GM21515 (cell line): ENCODE results near the gene LRRC3.
"Not testable (repeated sequence)": the region's sequence is repeated elsewhere in the genome, so short reads cannot be mapped to it uniquely, and the experiment has no call there.

Experiments
- ATAC-seq: cut with Tn5 transposase; IDR thresholded peaks from one replicate; pipeline ENCODE4 v1.9.1; 2021; ENCODE audit not compliant: unreplicated experiment

The LRRC3 gene

GRCh38 chr21:44454747-44455523 lies at the start of gene LRRC3:
Gene LRRC3 (plus strand): TSS chr21:44455510. CDS start chr21:44456645, 1,135 bp downstream.
- ATAC-seq: no peak

DNA sequence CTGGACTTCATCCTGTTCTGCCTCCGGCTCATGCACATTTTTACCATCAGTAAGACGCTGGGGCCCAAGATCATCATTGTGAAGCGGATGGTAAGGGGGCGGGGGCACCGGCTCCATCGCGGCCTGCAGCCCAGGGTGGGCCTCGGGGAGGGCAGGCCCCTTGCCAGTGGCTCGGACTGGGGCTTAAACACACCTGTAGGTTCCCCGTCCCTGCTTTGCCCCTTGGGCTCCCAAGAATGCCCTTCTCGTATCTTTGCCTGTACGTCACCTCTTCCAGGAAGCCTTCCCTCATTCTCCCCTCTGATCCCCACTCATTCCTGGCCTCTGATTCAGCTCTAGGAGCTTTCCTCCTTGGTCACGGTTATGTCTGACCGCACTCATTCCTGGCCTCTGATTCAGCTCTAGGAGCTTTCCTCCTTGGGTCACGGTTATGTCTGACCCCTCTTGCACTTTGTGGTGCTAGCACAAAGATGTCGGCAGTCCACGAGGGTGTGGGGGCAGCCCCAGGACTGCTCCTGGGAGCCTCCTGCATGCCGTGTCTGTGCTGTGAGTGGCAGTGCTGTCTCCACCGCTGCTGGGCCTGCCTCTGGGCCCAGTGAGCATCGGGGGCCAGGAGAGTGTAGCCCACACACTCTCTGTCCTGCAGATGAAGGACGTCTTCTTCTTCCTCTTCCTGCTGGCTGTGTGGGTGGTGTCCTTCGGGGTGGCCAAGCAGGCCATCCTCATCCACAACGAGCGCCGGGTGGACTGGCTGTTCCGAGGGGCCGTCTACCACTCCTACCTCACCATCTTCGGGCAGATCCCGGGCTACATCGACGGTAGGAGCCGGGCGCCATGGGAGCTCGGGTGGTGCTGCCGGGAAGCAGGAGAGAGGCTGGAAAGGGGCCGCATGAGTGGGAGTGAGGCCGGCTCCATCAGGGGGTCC lies 49.1 kb upstream of the LRRC3 start:
- ATAC-seq: no peak

DNA sequence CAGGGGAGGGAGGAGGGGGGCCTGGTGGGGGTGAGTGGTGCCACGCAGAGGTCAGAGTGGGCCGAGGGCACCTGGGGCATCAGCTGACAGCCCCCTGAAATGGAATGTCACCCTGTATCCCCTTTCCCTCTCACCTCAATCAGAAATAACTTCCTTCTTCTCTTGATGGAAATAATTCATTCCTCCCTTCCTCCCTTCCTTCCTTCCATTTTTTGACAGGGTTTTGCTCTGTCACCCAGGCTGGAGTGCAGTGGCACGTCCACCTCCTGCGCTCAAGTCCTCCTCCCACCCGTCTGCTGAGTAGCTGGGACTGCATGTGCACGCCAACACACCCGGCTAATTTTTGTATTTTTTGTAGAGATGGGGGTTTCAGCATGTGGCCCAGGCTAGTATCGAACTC lies 48.4 kb upstream of the LRRC3 start:
- ATAC-seq: no peak

- ATAC-seq: no peak
Measured at GRCh38 chr21:44407493-44407892, 47.8 kb upstream of the LRRC3 start.

DNA sequence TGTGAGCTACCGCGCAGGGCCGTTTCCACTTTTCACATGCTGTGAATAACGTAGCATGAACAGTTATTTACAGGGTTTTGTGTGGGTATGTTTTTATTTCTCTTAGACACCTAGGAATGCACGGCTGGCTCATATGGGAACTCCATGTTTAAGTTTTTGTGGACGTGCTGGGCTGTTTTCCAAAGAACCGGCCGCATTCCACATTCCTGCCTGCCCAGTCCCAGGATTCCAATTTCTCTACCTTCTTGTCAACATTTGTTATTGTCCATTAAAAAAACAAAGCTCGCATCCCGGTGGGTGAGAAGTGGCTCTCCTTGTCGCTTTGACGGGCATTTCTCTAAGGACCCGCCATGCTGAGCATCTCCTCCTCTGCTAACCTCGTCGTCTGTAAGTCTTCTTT lies 47.1 kb upstream of the LRRC3 start:
- ATAC-seq: no peak

DNA sequence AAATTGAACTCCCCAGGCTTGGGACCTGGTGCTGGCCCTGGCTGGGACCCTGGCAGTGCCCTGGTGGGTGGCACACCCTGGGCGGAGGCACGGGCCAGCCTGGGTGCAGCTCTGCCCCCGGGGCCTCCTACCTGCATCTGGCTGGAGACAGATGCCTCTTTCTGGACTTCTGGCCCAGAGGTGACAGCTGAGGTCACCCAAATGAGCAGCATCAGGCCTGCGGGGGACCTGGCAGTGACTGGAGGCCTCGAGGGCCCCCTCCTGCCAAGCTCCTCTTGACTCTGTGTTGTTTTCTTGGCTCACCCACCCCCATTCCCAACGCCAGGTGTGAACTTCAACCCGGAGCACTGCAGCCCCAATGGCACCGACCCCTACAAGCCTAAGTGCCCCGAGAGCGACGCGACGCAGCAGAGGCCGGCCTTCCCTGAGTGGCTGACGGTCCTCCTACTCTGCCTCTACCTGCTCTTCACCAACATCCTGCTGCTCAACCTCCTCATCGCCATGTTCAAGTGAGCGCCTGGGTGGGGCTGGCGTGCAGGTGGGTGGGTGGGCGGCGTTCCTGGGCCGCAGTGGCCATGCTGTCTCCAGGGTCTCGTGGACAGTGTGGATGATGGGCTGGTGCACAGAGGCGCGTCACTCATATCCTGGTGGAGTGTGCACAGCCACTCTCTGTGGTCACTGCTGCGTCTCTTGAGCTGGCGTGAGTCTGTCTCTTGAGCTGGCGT lies 41.6 kb upstream of the LRRC3 start:
- ATAC-seq: no peak

GRCh38 chr21:44414291-44415072 lies 40.8 kb upstream of the LRRC3 start:
- no peak for ATAC-seq

DNA sequence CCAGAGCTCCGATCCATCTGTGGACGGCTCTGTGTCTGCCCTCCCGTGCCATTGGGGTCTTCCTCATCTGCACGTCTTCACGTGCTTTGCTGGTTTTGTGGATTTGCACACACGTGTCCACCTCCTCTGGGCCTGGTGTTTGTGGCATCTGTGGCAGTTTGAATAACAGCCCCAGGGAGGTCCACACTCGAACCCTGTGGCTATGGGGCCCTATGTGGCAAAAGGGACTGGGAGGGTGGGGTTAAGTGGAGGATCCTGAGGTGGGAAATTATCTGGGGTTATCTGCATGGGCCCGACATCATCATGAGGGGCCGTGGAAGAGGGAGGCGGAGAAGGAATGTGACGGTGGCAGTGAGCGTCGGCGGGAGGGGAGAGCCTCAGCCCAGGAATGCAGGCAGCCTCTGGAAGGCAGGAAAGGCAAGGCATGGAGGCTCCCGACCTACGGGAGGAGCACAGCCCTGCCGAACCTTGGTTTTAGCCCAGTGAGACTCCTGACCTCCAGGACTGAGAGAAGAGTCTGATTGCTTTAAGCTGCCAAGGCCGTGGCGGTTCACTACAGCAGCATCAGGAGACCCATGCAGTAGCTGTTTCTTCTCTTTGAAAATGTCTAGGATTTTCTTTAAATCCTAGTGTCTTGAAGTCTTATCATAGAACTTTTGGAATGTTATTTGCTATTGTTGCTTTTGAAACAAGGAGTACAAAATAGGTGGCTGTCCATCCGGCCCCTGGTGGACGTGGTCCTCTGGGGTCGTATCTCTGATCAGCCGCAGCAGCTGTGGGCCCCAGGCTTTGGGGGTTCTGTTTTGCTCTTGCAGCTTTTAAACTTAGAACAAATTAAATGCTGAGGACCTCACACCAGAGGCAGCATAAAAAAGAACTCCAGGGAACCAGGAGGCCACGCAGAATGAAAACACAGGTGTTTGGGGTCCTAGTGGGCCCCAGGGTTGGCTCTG lies 40.0 kb upstream of the LRRC3 start:
- no peak for ATAC-seq

DNA sequence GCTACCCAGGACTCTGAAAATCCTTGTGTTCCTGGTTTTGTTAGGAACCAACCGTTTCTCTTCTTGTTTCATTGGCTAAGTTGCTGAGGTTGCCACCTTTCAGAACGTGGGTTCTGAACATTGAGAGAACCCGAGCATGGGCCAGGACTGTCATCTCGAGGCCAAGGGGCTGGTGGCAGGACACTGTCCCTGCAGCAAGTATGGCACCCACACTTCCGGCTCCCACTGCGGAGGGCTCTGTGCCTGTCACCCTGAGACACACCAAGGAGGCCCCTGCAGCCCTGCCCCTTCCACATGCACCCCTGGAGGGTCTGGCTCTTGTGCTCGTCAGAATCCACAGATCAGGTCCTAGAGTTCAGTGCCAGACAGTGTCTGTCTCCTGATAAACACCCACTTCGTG lies 39.1 kb upstream of the LRRC3 start:
- ATAC-seq: no peak

GRCh38 chr21:44417621-44418107 lies 37.6 kb upstream of the LRRC3 start:
- ATAC-seq: not testable (repeated sequence)

DNA sequence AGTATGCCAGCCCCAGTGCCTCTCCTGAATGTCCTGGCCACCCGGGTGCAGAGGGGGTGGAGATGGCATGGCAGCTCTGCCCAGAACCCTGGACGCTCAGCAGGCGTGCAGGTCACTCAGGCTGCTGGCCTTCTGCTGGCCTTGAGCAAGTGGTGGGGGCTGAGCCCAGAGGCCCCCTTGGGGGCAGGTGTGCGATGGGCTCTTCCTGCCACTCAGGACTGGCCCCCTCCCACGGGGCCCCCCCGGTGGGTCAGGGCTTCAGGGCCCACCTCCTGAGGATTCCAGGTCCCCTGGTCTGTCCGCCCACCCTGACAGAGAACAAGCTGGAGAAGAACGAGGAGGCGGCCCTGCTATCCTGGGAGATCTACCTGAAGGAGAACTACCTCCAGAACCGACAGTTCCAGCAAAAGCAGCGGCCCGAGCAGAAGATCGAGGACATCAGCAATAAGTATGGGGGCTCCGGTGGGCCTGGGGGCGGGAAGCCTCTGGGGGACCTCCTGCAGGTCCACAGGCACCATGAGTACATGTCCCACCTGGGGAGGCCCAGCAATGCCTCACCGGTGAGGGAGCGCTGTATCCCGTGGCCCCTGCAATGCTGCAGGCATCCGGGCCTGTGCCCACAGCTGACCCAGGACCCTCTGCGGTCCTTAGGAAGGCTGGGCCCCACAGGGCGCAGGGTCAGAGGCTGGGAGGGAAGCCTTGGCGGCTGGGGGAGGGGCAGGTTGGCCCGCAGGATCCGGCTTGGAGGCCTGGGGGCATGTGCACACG lies 37.0 kb upstream of the LRRC3 start:
- ATAC-seq: no peak

GRCh38 chr21:44418876-44419230 lies 36.5 kb upstream of the LRRC3 start:
- no peak for ATAC-seq

GRCh38 chr21:44419679-44420078 lies 35.6 kb upstream of the LRRC3 start:
- ATAC-seq: no peak

- no peak for ATAC-seq
Measured at GRCh38 chr21:44420416-44421205, 34.7 kb upstream of the LRRC3 start.

DNA sequence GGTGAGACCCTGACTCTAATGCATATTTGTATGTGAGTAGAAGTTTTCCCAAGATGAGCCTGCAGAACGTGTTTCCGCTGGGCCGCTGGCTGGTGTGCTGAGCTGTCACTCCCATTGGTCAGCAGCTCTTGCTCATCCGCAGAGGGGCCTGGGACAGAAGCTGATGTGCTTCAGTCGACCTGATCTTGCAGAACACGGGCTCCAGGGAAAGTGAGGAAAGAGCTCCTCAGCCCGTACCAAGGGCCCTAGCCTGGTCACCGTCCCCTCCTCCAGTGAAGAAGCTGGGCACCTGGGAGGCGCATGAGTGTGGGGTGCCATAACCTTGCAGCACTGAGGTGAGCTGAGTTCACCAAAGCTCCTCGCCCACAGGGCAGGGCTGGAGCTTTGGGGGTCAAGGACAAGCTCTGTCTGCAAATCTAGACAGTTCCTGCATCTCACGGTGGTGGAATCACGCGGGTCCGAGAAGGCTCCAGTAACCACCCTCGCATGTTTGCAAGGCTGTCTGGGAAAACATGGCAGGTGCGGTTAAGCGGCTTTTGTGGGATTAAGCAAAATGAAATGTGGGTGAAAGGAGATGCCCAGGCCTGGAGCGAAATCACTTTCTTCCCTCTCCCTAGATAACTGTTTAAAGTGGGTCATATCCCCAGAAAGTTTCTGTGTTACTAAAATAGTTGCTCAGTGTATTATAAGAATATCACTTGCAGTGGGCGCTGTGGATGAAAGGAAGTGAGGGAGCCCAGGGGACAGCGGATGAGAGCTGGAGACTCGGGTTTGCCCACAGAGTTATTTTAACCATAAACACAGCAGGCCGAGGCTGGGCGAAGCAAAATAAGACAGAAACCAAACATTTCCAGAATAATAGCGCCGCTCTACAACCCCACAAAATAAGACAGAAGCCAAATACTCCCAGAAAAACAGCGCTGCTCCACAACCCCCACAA lies 33.1 kb upstream of the LRRC3 start:
- no peak for ATAC-seq

- ATAC-seq: no peak
Measured at GRCh38 chr21:44423312-44423821, 31.9 kb upstream of the LRRC3 start.
